SK-N-SH (cell line): ENCODE measurements around the gene RYR3. TPM values are rescaled to one million over a fixed set of nuclear protein-coding genes. Genes with fewer than 3 reads are reported as not detected.

Experiments used
- CTCF ChIA-PET: fragments of 300-600, 350-600 bp; formaldehyde crosslinking; extraction: SDS; loops from one replicate; lab custom pipeline; 2021; lab: Yijun Ruan, JAX
- POLR2A ChIA-PET: fragments of 350-600 bp; sonication (Branson Sonifier 250); formaldehyde crosslinking; extraction: SDS; loops from one replicate; lab custom pipeline; 2020; ENCODE audit warnings: antibody characterized with exemption, inconsistent platforms; lab: Yijun Ruan, JAX
- DNase-seq: peaks from one replicate; pipeline ENCODE4 v3.0.0; 2012
- H2AFZ ChIP-seq: fragments of 200-600 bp; sonication (generic); 2 replicates; pipeline ENCODE4 v1.8.1; 2016; ENCODE audit warnings: antibody characterized with exemption, mild to moderate bottlenecking, low read depth
- H3F3A ChIP-seq: fragments of 200-600 bp; sonication (generic); replicated peaks from 2 replicates; pipeline ENCODE3; 2016; ENCODE audit warnings: antibody characterized with exemption, mild to moderate bottlenecking; ENCODE audit not compliant: insufficient read depth
- H3K27ac ChIP-seq, 2 experiments: fragments of 200-500 bp in 1 of 2; fragments of 200-600 bp in 1 of 2; sonication (Bioruptor generic) in 1 of 2; sonication (generic), shearing (Covaris generic) in 1 of 2; 2 replicates each; pipeline versions ENCODE4 v1.5.1 to v1.6.1; 2014 to 2016; ENCODE audit warnings: low read depth in 2 of 2, inconsistent platforms in 1 of 2, low read length in 1 of 2, mild to moderate bottlenecking in 1 of 2, mixed read lengths in 1 of 2
- H3K27me3 ChIP-seq: fragments of 200-600 bp; sonication (generic), shearing (Covaris generic); 2 replicates; pipeline ENCODE4 v1.6.1; 2016; ENCODE audit warnings: mixed run types; ENCODE audit not compliant: insufficient read depth
- H3K36me3 ChIP-seq, 2 experiments: fragments of 200-500 bp in 1 of 2; fragments of 200-600 bp in 1 of 2; sonication (Bioruptor generic) in 1 of 2; sonication (generic) in 1 of 2; replicated peaks in 1 of 2; 2 replicates each; pipeline versions ENCODE3 to v1.5.1; 2014 to 2016; ENCODE audit warnings: low read length in 1 of 2, mild to moderate bottlenecking in 1 of 2; ENCODE audit not compliant: insufficient read depth in 2 of 2, control insufficient read depth in 1 of 2
- H3K4me1 ChIP-seq, 2 experiments: fragments of 200-500 bp in 1 of 2; fragments of 200-600 bp in 1 of 2; sonication (Bioruptor generic) in 1 of 2; sonication (generic), shearing (Covaris generic) in 1 of 2; 2 replicates each; pipeline versions ENCODE4 v1.5.1 to v1.6.1; 2014 to 2016; ENCODE audit warnings: low read depth in 1 of 2, low read length in 1 of 2, mixed run types in 1 of 2; ENCODE audit not compliant: insufficient read depth in 2 of 2, control insufficient read depth in 1 of 2
- H3K4me2 ChIP-seq: fragments of 200-600 bp; sonication (generic), shearing (Covaris generic); 2 replicates; pipeline ENCODE4 v1.6.1; 2017; ENCODE audit warnings: mixed run types
- H3K4me3 ChIP-seq, 2 experiments: fragments of 200-500 bp in 1 of 2; fragments of 200-600 bp in 1 of 2; sonication (Bioruptor generic) in 1 of 2; sonication (generic), shearing (Covaris generic) in 1 of 2; 2 replicates each; pipeline versions ENCODE4 v1.5.1 to v1.8.1; 2014 to 2016; ENCODE audit warnings: low read depth in 2 of 2, inconsistent platforms in 1 of 2, low read length in 1 of 2, mild to moderate bottlenecking in 1 of 2, mixed read lengths in 1 of 2, moderate library complexity in 1 of 2
- H3K79me2 ChIP-seq: fragments of 200-600 bp; sonication (generic); 2 replicates; pipeline ENCODE4 v1.8.1; 2017; ENCODE audit warnings: mild to moderate bottlenecking; ENCODE audit not compliant: insufficient read depth
- H3K9ac ChIP-seq: fragments of 200-600 bp; sonication (generic); 2 replicates; pipeline ENCODE4 v1.6.1; 2017; ENCODE audit warnings: mixed run types
- H3K9me2 ChIP-seq: fragments of 200-600 bp; sonication (generic); 2 replicates; pipeline ENCODE4 v1.6.1; 2017; ENCODE audit warnings: mixed run types
- H3K9me3 ChIP-seq: fragments of 200-600 bp; sonication (generic); 2 replicates; pipeline ENCODE4 v1.6.1; 2017; ENCODE audit warnings: mixed run types, mild to moderate bottlenecking, moderate library complexity
- H4K20me1 ChIP-seq: fragments of 200-600 bp; sonication (generic); 2 replicates; pipeline ENCODE4 v1.6.1; 2017; ENCODE audit warnings: mild to moderate bottlenecking, mixed run types; ENCODE audit not compliant: insufficient read depth
- EZH2phosphoT487 ChIP-seq: fragments of 200-600 bp; sonication (generic); IDR thresholded peaks from 2 replicates; pipeline ENCODE4 v1.6.1; 2017; ENCODE audit warnings: low read depth, mixed run types, mild to moderate bottlenecking, antibody characterized with exemption, moderate library complexity, borderline replicate concordance
- FOSL2 ChIP-seq: IDR thresholded peaks from 2 replicates; pipeline ENCODE4 v1.4.0; 2012; ENCODE audit warnings: low read depth, mild to moderate bottlenecking, moderate library complexity, borderline replicate concordance
- FOXJ3 ChIP-seq: sonication (generic); formaldehyde crosslinking; IDR thresholded peaks from 2 replicates; pipeline ENCODE4 v1.5.1; 2020; ENCODE audit warnings: mild to moderate bottlenecking, missing genetic modification reagents
- JUND ChIP-seq: IDR thresholded peaks from 2 replicates; pipeline ENCODE4 v1.4.0; 2012
- MEF2A ChIP-seq: IDR thresholded peaks from 2 replicates; pipeline ENCODE4 v1.4.0; 2012; ENCODE audit warnings: low read depth, borderline replicate concordance
- MXI1 ChIP-seq: IDR thresholded peaks from 2 replicates; pipeline ENCODE4 v1.6.1; 2012; ENCODE audit warnings: mild to moderate bottlenecking, low read depth, low read length, improper control_type of control experiment
- POLR2AphosphoS5 ChIP-seq: IDR thresholded peaks from 2 replicates; pipeline ENCODE4 v1.6.1; 2012; ENCODE audit warnings: low read depth, low read length
- RAD21 ChIP-seq: IDR thresholded peaks from 2 replicates; pipeline ENCODE4 v1.6.1; 2012; ENCODE audit warnings: mild to moderate bottlenecking, low read length
- REST ChIP-seq: IDR thresholded peaks from 2 replicates; pipeline ENCODE4 v1.6.1; 2012; ENCODE audit warnings: mild to moderate bottlenecking, low read depth, low read length, moderate library complexity
- RXRA ChIP-seq: IDR thresholded peaks from 2 replicates; pipeline ENCODE4 v1.4.0; 2012; ENCODE audit warnings: low read depth, mild to moderate bottlenecking, borderline replicate concordance
- SMC3 ChIP-seq: IDR thresholded peaks from 2 replicates; pipeline ENCODE4 v1.6.1; 2012; ENCODE audit warnings: low read depth, low read length, improper control_type of control experiment
- TAF1 ChIP-seq: IDR thresholded peaks from 2 replicates; pipeline ENCODE4 v1.6.1; 2012; ENCODE audit warnings: low read depth, mild to moderate bottlenecking, low read length, moderate library complexity, borderline replicate concordance
- TCF12 ChIP-seq: IDR thresholded peaks from 2 replicates; pipeline ENCODE4 v1.4.0; 2012
- TEAD4 ChIP-seq: IDR thresholded peaks from 2 replicates; pipeline ENCODE4 v1.4.0; 2012; ENCODE audit warnings: mild to moderate bottlenecking, borderline replicate concordance; ENCODE audit not compliant: insufficient read depth
- YY1 ChIP-seq: IDR thresholded peaks from 2 replicates; pipeline ENCODE4 v1.4.0; 2012; ENCODE audit warnings: low read depth, mild to moderate bottlenecking
- WGBS: methylation state at CpG from one replicate; pipeline ENCODE4 v1.1.6; 2017; ENCODE audit warnings: low lambda C conversion rate; 5-methylcytosine and 5-hydroxymethylcytosine counted together
- polyA plus RNA-seq, 3 experiments: library from polyadenylated mRNA; depleted of rRNA; stranded (reverse); fragments of >200 nt; gene quantifications; 2 replicates each; pipeline ENCODE4 v1.2.3, GENCODE V29; 2012
- TF ChIP-seq, protein P1 (sequence below): fragments of 150-350 bp; IDR thresholded peaks from 2 replicates; pipeline ENCODE4 v1.6.1; 2017; ENCODE audit warnings: antibody characterized with exemption, low read length, low read depth, borderline replicate concordance
- TF ChIP-seq, protein P2 (sequence below): IDR thresholded peaks from 2 replicates; pipeline ENCODE4 v1.4.0; 2012; ENCODE audit warnings: low read depth

Gene RYR3
- polyA plus RNA-seq, 1 of the 3 experiments (the other 2 are of a cell fraction), result 0.02 TPM

- H3K4me2 ChIP-seq, result no peak overlapping the region
- H3K9me3 ChIP-seq, result no peaks in the 10 kb centered on the region
- POLR2A ChIA-PET, result no interaction called here
- no peaks in the 10 kb centered on the region; the same call in 1 of the 2 replicates for H3K79me2 ChIP-seq
- no peaks in the 10 kb centered on the region for H3K27me3 ChIP-seq
- no peak overlapping the region for H3K4me3 ChIP-seq
- no peak for DNase-seq
- no peak overlapping the region for H3K27ac ChIP-seq
- H3K9ac ChIP-seq, result no peak overlapping the region
- H3K9me2 ChIP-seq, result no peaks in the 10 kb centered on the region
- peaks cover 0 to 19% of the 10 kb centered on the region in 2 experiments; a peak in 3 of 4 replicates for H3K4me1 ChIP-seq
- TF ChIP-seq TCF12, result no peak
- no peak for TF ChIP-seq EZH2phosphoT487
- no peak for TF ChIP-seq RAD21
- TF ChIP-seq, protein P1, sequence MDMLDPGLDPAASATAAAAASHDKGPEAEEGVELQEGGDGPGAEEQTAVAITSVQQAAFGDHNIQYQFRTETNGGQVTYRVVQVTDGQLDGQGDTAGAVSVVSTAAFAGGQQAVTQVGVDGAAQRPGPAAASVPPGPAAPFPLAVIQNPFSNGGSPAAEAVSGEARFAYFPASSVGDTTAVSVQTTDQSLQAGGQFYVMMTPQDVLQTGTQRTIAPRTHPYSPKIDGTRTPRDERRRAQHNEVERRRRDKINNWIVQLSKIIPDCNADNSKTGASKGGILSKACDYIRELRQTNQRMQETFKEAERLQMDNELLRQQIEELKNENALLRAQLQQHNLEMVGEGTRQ, result no peak
- no peak for TF ChIP-seq RXRA
- TF ChIP-seq TAF1, result no peak
- TF ChIP-seq TEAD4, result no peak
- TF ChIP-seq, protein P2, sequence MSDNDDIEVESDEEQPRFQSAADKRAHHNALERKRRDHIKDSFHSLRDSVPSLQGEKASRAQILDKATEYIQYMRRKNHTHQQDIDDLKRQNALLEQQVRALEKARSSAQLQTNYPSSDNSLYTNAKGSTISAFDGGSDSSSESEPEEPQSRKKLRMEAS, result no peak
- no peak for TF ChIP-seq MEF2A
- TF ChIP-seq JUND, result no peak
- no peak for TF ChIP-seq POLR2AphosphoS5
- no peak for TF ChIP-seq FOSL2
- TF ChIP-seq REST, result no peak
- no peaks in the 10 kb centered on the region for H4K20me1 ChIP-seq
- CTCF ChIA-PET, result interaction anchor here (1.3 to 1.5 kb wide), 2 partner anchors 13 to 175 kb away, joined by 3 to 4 read pairs; no protein-coding TSS in a partner anchor
- no peak overlapping the region for H2AFZ ChIP-seq
- no peaks in the 10 kb centered on the region for H3K36me3 ChIP-seq
- H3F3A ChIP-seq, result peaks cover 25% of the 10 kb centered on the region
Measured at GRCh38 chr15:33912326-33912725, 601.6 kb downstream of the RYR3 start.

GRCh38 chr15:33913459-33913858 lies 602.7 kb downstream of the RYR3 start:
- ChIA-PET CTCF (interaction anchor here (1.3 to 1.5 kb wide), 2 partner anchors 10 to 12 kb away, joined by 3 to 4 read pairs; no protein-coding TSS in a partner anchor), POLR2A (no interaction called here)
- H3K4me3 ChIP-seq, result no peak overlapping the region
- H3K4me2 ChIP-seq, result no peak overlapping the region
- no peak for DNase-seq
- H3K27me3 ChIP-seq, result no peaks in the 10 kb centered on the region
- no peak for TF ChIP-seq SMC3
- TF ChIP-seq FOSL2, result peak; percentile 39; the same call in 1 of the 2 replicates
- 0 out of 2 replicates have a peak, but pooled peaks have one; percentile 23 for TF ChIP-seq JUND
- TF ChIP-seq YY1, result no peak
- TF ChIP-seq MEF2A, result no peak
- TF ChIP-seq TAF1, result no peak
- no peak for TF ChIP-seq POLR2AphosphoS5
- no peak for TF ChIP-seq FOXJ3 (CRISPR knock-in tag)
- TF ChIP-seq TCF12, result no peak
- no peak for TF ChIP-seq MXI1
- TF ChIP-seq EZH2phosphoT487, result no peak
- H4K20me1 ChIP-seq, result no peaks in the 10 kb centered on the region
- H2AFZ ChIP-seq, result no peak overlapping the region
- no peaks in the 10 kb centered on the region; the same call in 1 of the 2 replicates for H3K79me2 ChIP-seq
- H3K9ac ChIP-seq, result no peak overlapping the region
- H3K27ac ChIP-seq, result peak overlapping the region in 1 of 2 experiments; percentile 33; a peak in 1 of 4 replicates
- H3F3A ChIP-seq, result peaks cover 18% of the 10 kb centered on the region
- no peaks in the 10 kb centered on the region for H3K9me2 ChIP-seq
- H3K36me3 ChIP-seq, result no peaks in the 10 kb centered on the region
- 59% methylated on average over 1 of the region's 1 CpG for WGBS
- peaks cover 0 to 13% of the 10 kb centered on the region in 2 experiments; a peak in 2 of 4 replicates for H3K4me1 ChIP-seq
- H3K9me3 ChIP-seq, result no peaks in the 10 kb centered on the region
